GM15510 (cell line): ENCODE measurements around the gene SEM1.

Experiments
- POLR2A ChIP-seq: IDR thresholded peaks from 3 replicates; pipeline ENCODE4 v1.6.1; 2011; ENCODE audit warnings: borderline replicate concordance; ENCODE audit not compliant: insufficient read length; ENCODE audit errors: extremely low read depth

Gene SEM1

GRCh38 chr7:96713037-96713436, 3.4 kb upstream of the SEM1 start:
- TF ChIP-seq POLR2A, result no peak

- no peak for TF ChIP-seq POLR2A
These were observed 898 bp upstream of the SEM1 start for GRCh38 chr7:96710544-96710943.

GRCh38 chr7:96708872-96709271, 774 bp downstream of the SEM1 start:
- no peak for TF ChIP-seq POLR2A

- no peak for TF ChIP-seq POLR2A
These were observed 1.5 kb downstream of the SEM1 start for GRCh38 chr7:96707901-96708774.

- TF ChIP-seq POLR2A, result no peak
These were observed 8.4 kb downstream of the SEM1 start for GRCh38 chr7:96701258-96701657.

- TF ChIP-seq POLR2A, result no peak
These were observed 9.1 kb downstream of the SEM1 start for GRCh38 chr7:96700516-96700915.

GRCh38 chr7:96699219-96699871, 10.3 kb downstream of the SEM1 start:
- no peak for TF ChIP-seq POLR2A

GRCh38 chr7:96697822-96698221, 11.8 kb downstream of the SEM1 start:
- no peak for TF ChIP-seq POLR2A

- no peak for TF ChIP-seq POLR2A
These were observed 14.1 kb downstream of the SEM1 start for GRCh38 chr7:96695581-96695980.

- TF ChIP-seq POLR2A, result no peak
These were observed 15.6 kb downstream of the SEM1 start for GRCh38 chr7:96694082-96694481.

GRCh38 chr7:96691702-96692101, 17.9 kb downstream of the SEM1 start:
- no peak for TF ChIP-seq POLR2A

GRCh38 chr7:96689414-96689813, 20.2 kb downstream of the SEM1 start:
- no peak for TF ChIP-seq POLR2A

- TF ChIP-seq POLR2A, result no peak
These were observed 23.3 kb downstream of the SEM1 start for GRCh38 chr7:96686305-96686704.

- no peak for TF ChIP-seq POLR2A
These were observed 23.9 kb downstream of the SEM1 start for GRCh38 chr7:96685755-96686154.

GRCh38 chr7:96685353-96685752, 24.3 kb downstream of the SEM1 start:
- no peak for TF ChIP-seq POLR2A

GRCh38 chr7:96679886-96680285, 29.8 kb downstream of the SEM1 start:
- TF ChIP-seq POLR2A, result no peak
